ENCODE results near the gene STON2.

GRCh38 chr14:81275305-81276072, 124.6 kb downstream of the STON2 start:
- TF ChIP-seq POLR2A (IDR thresholded peaks at IDR 0.05) (no peak), POLR2AphosphoS5 (IDR thresholded peaks at IDR 0.05) (no peak)
- TF ChIP-seq, protein P1, sequence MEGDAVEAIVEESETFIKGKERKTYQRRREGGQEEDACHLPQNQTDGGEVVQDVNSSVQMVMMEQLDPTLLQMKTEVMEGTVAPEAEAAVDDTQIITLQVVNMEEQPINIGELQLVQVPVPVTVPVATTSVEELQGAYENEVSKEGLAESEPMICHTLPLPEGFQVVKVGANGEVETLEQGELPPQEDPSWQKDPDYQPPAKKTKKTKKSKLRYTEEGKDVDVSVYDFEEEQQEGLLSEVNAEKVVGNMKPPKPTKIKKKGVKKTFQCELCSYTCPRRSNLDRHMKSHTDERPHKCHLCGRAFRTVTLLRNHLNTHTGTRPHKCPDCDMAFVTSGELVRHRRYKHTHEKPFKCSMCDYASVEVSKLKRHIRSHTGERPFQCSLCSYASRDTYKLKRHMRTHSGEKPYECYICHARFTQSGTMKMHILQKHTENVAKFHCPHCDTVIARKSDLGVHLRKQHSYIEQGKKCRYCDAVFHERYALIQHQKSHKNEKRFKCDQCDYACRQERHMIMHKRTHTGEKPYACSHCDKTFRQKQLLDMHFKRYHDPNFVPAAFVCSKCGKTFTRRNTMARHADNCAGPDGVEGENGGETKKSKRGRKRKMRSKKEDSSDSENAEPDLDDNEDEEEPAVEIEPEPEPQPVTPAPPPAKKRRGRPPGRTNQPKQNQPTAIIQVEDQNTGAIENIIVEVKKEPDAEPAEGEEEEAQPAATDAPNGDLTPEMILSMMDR (IDR thresholded peaks at IDR 0.05) = no peak

Measured in prostate gland (tissue), 2 donors.